GM21619 (cell line): ENCODE measurements around the gene EDC4.
A peak's percentile ranks its signal among the peaks of the same experiment; 100 is the strongest.
"Not testable (repeated sequence)": the region's sequence is repeated elsewhere in the genome, so short reads cannot be mapped to it uniquely, and the experiment has no call there.

Experiments used
- ATAC-seq: cut with Tn5 transposase; IDR thresholded peaks from one replicate; pipeline ENCODE4 v1.9.1; 2021; ENCODE audit not compliant: unreplicated experiment

Gene EDC4

DNA sequence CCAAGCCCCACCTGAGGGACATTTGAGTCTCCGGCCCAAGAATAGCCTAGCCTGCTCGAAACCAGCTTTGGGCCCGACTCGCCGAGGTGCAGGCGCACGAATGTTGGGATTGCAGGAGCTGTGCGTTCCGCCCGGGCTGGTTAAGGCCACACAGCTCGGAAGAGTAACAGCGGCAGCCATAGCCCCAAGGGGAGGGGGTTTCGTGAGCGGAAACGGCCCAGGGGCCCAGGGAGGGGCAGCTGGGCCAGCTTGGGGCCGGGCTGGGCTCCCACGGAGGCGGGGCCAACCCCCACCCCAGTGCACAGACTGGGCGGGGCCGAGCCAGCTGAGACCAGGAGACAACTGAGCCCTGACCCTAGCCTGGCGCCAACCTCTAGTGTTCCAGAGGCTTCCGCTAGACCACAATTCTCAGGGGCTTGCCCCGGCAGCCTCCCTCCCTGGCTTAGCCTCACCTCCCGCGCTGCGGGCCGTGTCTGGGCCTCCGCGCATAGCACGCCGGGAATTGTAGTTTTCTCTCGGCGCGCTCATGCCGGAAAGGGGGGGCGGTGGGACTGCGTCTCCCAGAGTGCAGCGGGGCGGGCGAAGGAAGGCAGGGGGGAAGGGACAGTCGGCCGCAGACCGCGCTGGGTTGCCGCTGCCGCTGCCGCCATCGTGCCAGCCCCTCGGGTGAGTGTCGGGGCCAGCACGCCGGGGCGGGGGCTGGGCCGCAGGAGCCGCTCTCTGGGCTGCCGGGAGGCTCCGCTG lies 26.4 kb upstream of the EDC4 start, which contains the start of gene NUTF2:
Gene NUTF2, plus strand, starts transcription at position 614 of the 744 bp plus-strand sequence. CDS start 18,198 bp downstream, outside the sequence.
- peak; percentile 46 for ATAC-seq

DNA sequence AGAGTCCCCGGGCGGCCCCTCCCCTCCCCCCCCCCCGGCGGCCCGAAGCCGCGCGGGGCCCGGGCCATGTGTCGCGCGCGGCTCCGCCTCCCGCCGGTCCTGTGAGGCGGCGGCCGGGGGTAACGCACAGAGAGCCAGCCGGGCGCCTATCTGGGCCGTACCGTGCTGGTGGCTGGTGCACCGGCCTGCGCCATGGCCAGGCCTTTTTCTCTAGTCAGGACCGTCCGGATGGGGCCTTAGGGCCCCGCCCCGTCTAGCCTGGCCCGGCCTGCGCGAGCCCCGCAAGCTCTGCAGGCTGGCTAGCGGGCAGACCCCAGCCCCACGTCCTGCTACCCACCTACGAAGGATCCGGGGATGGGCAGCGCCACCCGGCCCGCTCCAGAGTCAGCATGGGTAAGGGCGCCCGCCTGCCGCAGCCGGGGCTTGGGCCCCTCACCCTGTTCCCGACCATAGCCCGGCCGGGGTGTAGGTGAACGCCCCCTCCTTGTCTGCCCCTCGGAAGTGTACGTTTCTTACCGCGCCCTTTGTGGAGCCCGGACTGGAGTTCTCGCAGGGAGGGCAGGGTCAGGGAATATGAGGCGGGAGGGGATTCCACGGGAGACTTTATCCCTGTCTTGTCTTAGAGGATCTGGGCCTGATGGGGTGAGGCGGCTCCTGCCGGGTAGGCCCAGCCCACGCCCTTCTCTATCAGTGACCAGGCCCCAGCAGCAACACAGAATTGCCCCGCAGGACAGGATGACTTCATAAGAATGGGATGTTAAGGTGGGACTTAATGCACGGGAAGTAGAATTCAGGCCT lies 25.6 kb upstream of the EDC4 start, which contains the start of gene CENPT:
Gene CENPT, minus strand, starts transcription at position 630 of the 798 bp plus-strand sequence. CDS start 13,834 bp downstream, outside the sequence.
- peak; percentile 33 for ATAC-seq

DNA sequence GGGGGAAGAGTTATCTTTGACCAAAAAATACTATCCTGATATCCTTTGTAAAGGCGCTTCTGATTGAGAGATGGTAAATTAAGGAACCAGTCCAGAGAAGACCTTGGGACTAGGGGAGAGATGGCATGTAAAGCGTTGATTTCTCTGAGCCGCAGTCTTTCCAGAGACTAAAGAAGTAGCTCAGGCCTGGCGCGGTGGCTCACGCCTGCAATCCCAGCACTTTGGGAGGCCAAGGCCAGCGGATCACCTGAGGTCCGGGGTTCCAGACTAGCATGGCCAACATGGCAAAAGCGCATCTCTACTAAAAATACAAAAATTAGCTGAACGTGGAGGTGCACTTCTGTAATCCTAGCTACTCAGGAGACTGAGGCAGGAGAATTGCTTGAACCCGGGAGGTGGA lies 24.7 kb upstream of the EDC4 start:
- no peak for ATAC-seq

DNA sequence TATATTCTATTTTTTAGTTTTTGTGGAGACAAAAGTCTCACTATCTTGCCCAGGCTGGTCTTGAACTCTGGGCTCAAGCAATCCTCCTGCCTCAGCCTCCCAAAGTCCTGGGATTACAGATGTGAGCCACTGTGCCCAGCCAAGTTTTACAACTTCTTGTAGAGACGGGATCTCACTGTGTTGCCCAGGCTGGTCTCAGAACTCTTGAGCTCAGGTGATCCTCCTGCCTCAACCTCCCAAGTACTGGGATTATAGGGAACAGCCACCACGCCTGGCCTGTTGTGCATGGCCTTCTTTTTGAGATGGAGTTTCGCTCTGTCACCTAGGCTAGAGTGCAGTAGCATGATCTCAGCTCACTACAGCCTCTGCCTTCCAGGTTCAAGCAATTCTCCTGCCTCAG lies 19.2 kb upstream of the EDC4 start:
- ATAC-seq, result no peak

DNA sequence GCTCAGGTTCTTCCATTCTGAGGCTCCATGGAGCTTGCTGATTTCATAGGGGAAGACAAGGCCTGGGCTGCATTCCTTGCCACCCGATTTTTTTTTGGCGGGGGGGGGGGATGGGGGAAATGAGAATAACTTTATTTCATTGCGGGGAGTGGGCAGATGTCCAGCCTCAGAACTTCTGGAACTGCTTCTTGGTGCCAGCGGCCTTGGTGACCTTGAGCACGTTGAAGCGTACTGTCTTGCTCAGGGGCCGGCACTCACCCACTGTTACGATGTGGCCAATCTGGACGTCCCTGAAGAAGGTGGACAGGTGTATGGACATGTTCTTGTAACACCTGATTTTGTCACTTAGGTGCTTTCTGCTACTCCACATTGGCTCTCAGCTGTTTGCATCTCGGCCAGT lies 17.1 kb upstream of the EDC4 start:
- no peak for ATAC-seq

DNA sequence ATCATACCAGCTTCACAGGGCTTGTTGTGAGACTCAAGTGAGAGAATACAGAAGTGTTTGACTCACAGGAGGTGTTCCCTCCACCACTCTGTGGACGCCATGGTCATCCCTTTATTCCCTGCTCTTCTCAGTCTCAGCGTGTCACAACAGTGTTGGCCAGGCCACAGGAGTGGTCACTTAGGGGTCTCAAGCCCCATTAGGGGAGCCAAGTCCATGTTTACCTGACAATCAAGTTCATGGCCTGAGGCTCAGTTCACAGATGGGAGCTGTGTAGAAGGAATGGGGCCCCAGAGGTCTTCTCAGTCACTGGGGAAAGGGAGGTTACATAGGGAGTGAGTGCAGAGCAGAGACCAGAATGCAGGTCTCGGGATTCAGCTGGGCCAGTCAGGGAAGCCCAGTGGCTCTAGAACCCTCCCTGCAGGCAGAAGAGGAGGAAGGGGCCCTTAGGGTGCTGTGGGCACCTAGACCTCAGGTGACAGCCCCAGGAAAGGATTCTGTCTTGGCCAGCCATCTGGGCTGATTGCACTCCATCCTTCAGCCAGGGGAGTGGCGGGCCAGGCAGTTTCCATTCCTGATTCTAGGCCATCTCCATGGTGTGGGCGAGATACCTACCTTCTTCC lies 15.8 kb upstream of the EDC4 start:
- ATAC-seq, result no peak

DNA sequence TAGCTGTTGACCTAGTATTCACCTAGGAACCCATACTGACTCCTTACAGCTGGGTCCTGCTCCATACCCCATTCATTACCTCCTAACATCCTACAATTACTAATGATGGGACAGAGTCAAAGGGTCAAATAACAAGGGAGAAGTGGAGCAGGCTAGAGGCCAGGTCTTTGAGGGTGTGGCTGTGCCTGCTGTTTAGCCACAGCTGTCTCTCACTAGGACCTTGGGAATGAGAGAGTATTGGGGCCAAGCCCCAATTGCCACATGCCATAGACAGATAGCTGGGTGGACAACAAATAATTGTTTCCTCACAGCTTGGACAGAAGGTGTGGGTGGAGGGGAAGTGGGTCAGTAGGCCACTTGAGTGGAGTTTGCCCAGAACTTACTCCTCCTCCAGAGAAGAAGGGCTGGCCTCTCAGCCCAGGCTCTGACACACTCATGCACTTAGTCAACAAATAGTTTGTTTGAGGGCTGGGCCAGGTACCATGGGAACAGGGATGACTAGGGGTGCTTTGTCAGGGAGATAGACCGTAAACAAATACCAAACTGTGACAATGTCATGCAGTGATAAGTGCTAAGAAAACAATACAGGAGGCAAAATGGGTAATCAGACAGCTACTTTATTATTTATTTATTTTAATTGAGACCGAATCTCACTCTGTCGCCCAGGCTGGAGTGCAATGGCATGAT lies 15.2 kb upstream of the EDC4 start:
- no peak for ATAC-seq

DNA sequence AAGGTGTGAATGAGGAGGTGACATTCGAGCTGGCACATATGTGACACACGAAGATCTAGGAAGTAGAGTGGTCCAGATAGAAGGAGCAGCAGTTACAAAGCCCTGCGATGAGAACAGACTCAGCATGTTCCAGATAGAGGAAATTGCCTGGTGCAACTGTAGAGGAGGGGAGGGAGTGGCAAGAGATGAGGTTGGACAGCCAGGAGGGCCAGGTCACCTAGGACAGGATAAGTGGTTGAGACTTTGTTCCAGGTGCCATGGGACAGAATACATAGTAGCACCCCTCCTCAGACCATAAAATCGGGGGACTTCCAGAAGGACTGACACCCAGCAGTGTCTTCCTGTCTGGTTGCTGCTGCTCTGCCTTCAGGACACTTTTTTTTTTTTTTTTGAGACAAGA lies 14.4 kb upstream of the EDC4 start:
- no peak for ATAC-seq

DNA sequence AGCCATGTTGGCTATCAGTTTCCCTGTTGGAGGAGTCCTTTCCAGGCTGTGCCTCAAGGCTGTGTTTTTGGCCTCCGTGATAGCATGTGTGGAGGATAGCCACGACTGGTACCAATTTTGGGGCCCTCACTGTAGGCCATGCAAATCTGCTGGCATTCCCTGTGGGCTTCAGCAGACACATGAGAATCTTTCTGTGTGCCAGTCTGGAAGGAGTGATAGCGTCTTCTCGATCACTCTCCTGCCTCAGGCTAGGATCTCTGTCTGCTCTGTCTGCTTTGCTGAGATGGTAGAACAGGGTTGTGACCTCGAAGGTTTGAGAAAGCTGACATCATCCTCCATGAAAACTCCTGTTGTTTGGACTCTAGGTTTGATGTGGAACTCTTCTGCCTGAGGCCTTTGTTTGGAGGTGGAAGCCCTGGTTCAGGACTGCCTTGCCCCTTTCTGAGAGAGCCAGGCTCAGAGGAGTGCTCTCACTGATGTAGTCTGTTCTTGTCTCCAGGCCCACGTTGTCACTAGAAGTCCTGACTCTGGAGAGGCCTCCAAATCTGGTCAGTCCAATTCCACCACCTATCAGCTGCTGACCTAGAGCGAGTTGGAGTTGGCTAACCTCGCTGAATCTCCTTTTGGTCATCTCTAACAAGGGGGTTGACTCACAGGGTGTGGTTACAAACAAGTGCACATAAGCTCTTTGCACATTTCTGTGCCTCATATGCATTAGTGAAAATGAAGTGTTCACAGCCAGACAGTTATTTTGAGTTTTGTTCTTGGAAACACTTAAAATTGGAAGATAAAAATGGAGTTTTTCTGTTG lies 12.1 kb upstream of the EDC4 start:
- no peak for ATAC-seq

DNA sequence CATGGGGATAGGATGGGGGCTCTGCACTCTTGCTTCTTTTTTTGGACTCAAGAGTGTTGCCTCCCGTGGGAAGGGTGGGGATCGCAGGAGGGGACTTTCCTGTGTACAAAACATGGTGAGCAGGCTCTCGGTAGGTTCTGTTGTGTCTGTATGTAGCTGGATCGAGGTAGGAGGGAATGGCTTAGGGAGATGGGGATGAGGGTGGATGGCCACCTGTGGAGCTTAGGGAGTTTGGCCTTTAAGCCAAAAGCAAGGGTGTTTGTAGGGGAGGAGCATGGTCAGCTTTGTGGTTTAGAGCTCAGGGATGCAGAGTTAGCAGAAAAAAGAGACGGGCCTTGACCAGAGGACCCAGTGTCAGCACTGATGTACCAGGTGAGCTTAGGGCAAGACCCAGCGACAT lies 11.0 kb upstream of the EDC4 start:
- no peak for ATAC-seq

DNA sequence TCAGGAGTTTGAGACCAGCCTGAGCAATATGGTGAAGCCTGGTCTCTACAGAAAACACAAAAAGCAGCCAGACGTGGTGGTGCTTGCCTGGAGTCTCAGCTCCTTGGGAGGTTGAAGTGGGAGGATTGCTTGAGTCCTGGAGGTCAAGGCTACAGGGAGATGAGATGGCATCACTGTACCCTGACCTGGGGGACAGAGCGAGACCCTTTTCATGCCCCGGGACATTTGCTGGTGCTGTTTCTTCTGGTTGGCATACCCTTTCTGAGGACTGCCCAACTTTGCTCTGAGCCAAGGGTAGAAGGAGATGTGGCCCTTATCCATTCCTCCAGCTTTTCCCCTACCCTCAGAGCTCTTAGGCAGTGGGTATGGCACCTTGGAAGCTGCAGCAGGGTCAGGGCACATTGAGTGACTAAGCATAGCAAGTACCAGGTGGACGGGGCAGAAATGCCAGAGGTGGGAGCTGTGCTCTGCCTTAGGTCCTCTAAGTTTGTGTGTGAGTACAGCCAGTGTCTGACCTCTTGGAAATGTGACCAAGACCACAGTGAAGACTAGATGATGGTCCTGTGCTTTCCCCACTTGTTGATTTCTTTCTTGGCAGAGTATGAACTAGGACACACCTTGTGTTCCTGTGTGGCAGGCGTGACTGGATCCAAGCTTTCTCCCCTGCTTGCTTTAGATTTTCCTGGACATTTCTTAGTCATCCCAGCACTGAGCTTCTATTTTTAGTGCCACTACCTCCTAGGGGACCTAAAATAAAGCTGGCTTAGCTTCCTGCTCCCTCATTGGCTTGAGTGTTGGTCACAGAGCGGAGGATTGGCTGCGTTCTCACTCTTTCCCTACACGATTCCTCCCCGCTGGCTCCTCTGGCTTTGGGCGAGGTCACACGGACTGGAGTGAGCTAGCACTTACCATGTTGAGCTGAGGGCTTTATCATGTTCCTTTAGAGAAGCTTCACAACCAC lies 9.9 kb upstream of the EDC4 start:
- no peak for ATAC-seq

DNA sequence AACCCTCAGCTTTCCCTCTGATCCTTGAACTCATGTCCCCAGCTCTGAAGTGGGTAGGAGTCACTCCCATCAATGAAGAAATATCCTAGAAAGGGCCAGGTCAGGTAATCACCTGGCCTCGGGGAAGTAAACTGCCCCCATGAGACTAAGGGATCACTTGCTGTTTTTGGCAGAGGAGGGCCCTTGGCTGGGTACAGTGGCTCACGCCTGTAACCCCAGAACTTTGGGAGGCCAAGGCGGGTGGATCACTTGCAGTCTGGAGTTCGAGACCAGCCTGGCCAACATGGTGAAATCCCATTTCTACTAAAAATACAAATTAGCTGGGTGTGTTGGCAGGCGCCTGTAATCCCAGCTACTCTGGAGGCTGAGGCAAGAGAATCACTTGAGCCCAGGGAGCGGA lies 8.8 kb upstream of the EDC4 start:
- not testable (repeated sequence) for ATAC-seq

DNA sequence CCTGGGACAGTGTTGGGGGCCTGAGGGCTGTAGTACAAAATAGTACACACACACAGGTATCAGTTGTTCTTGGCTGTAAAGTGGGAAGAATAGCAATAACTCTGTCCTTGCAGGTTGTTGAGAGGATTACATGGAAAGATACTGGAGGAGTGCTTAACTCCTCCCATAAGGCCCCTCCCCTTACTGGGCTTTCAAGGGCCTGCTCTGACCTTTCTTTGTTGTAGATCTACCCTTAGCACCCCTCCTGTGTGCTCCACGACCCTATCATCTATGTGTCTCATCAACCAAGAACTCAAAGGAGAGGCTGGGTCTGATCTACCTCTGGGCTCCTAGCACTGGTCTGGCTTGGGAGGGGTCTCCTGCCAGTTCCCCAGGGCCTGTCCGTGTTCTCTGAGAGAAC lies 8.3 kb upstream of the EDC4 start:
- ATAC-seq, result no peak

DNA sequence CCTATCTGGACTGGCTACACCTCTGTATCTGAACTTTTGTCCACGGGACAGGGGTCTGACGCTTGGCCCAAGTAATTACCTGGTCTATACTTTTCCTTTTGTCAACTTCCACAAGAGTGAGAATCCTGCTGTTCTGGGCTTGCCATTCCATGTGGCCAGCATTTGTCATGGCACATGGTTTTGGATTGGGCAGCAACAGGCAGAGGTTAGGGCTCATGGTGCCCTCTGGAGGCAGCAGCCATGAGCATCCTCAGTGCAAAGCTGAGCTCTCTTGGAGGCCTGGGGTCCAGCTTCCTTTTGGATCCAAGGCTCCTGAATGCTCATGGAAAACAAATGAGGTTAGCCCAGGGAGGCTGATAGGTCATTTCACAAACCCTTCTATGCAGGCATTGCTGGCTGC lies 7.5 kb upstream of the EDC4 start:
- ATAC-seq, result no peak

DNA sequence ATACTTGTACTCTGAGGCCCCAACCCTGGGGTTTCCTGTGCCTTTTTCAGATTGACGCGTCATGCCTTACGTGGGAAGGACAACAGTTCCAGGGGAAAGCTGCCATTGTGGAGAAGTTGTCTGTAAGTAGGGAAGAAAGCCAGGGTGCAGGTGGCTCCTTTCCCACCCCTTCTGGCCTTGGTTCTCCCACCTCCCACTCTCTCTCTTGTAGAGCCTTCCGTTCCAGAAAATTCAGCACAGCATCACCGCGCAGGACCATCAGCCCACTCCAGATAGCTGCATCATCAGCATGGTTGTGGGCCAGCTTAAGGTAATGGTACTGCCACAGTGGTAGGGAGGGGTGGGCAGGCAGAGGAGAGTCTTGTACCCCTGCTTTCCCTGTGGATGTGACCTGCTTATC lies 4.6 kb upstream of the EDC4 start:
- no peak for ATAC-seq

DNA sequence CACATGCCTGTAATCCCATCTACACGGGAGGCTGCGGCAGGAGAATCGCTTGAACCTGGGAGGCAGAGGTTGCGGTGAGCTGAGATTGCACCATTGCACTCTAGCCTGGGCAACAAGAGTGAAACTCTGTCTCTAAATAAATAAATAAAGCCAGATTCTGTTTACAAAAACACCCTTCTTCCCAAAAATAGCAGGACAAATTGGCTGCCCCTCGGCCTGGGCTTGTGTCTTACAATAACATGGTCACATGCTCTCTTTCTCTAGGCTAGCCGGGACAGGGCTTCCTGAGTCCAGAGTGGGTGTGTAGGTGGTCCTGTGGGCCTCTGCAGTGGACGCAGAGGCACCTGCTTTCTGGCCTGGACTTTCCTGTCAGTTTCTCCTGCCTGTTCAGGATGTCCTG lies 3.2 kb upstream of the EDC4 start:
- ATAC-seq, result no peak

DNA sequence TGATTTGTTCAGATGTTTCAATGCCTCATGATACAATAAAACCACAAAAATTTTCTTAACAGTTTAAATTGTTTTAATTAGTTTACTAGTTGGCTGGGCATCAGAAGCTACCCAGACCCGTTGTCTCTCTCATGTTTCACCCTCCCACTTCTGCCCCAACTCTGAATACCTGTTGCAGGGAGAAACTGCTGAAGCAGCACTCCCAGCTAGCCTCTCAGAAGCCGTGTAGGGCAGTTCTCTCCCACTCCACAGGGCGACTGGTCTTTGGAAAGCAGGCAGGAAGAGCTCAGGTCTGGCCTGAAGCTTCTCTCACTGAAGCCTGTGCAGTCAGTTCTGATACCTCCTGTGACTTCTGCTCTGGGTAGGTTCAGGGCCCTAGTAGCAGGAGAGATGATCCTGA lies 1.6 kb upstream of the EDC4 start:
- no peak for ATAC-seq

DNA sequence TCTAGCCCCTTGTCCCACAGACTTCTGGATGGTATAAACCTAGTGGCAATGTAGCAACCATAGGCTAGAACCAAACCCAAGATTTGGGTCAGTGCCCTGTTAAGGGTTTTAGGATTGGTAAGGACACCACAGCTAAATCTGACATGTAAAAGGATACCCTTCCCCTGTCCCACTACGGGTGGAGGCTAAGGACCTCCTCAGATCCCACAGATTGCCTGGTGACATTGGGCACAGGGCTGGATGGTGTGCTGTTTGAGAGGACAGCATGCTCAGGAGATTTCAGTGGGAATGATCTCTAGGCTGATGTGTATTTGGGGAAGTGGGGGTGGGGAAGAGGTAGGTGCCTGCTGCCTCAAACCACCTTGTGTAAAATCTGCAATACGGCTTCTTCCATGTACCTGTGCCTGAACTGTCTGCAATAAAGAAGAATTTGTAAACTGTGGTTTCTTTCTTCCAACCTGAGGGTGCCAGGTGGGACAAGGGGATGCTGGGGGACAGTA lies 671 bp upstream of the EDC4 start:
- ATAC-seq, result no peak
